ENCODE measurements around the gene STMN3. TPM values are rescaled to one million over a fixed set of nuclear protein-coding genes. Genes with fewer than 3 reads are reported as not detected.
A peak's percentile ranks its signal among the peaks of the same experiment; 100 is the strongest.

STMN3 gene
- polyA plus RNA-seq, 1 of the 3 experiments (the other 2 are of a cell fraction): 111 TPM

DNA sequence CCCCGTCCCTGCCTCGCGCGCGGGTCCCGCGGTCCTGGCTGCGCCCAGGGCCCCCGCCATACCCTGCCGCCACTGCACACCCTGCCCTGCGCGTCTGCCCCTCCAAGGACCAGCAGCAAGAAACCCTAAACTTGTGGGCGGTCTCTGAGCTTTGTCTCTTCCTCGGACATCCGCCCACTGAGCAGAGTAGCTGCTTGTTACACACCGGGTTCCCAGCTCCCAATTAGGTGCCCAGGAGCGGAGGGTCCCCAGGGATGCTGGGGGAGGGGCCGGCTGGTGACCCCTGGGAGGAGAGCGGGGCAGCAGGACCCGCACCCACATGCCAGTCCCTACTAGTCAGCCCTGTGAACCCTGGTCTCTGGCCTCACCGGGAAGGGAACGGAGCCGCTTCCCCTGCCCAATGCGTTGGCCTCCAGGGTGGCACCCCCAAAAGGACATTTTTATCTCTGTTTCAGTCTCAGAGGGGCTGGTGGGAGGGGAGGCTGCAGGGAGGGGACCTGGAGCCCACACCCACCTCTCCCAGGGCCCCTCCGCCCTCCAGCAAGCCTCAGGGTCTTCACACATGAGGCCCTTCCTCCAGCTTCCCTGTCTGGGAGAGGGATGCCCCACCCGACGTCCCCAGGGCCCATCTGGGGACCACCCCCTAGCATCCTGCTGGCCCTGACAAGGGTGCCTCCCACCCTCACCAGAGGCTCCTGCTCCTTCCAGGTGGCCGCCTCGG, 10.5 kb downstream of the STMN3 start:
- Histone ChIP-seq H3K4me1 (ENCODE audit: control insufficient read depth in 1 of 2, insufficient read depth in 2 of 2, low read depth in 1 of 2, low read length in 1 of 2) (peaks cover 0 to 11% of the 10 kb centered on the region in 2 experiments; a peak in 1 of 4 replicates), H4K20me1 (ENCODE audit: insufficient read depth) (peaks cover 10% of the 10 kb centered on the region; the same call in 1 of the 2 replicates), H3K27ac (ENCODE audit: low read depth in 2 of 2, low read length in 1 of 2) (no peak overlapping the region), H3K36me3 (replicated peaks in 1 of 2; ENCODE audit: control insufficient read depth in 1 of 2, insufficient read depth in 2 of 2, low read length in 1 of 2) (no peaks in the 10 kb centered on the region), H3K27me3 (ENCODE audit: insufficient read depth) (no peaks in the 10 kb centered on the region), H3K4me2 (no peak overlapping the region), H2AFZ (ENCODE audit: low read depth) (no peak overlapping the region), H3K79me2 (ENCODE audit: insufficient read depth) (0 out of 2 replicates have a peak, but pooled peaks cover 4% of the 10 kb centered on the region), H3K9ac (no peak overlapping the region), H3K9me2 (no peaks in the 10 kb centered on the region), H3F3A (replicated peaks; ENCODE audit: insufficient read depth) (no peaks in the 10 kb centered on the region), H3K4me3 (ENCODE audit: low read depth in 2 of 2, low read length in 1 of 2) (peak overlapping the region in 1 of 2 experiments; percentile 44; a peak in 2 of 4 replicates), H3K9me3 (no peaks in the 10 kb centered on the region)
- ChIA-PET POLR2A (interaction anchor here (1.6 to 2.3 kb wide), 2 partner anchors 10 to 11 kb away, joined by 4 to 12 read pairs; partner anchors contain the start of gene STMN3), CTCF (interaction anchor here (0.9 to 1.9 kb wide), 4 partner anchors 15 to 331 kb away, joined by 3 to 9 read pairs (median 5); partner anchors contain the start of genes GMEB2 and PTK6)
- no peak for DNase-seq
- WGBS (ENCODE audit: low lambda C conversion rate): 80% methylated on average over 8 of the region's 29 CpGs
- TF ChIP-seq, protein P1, sequence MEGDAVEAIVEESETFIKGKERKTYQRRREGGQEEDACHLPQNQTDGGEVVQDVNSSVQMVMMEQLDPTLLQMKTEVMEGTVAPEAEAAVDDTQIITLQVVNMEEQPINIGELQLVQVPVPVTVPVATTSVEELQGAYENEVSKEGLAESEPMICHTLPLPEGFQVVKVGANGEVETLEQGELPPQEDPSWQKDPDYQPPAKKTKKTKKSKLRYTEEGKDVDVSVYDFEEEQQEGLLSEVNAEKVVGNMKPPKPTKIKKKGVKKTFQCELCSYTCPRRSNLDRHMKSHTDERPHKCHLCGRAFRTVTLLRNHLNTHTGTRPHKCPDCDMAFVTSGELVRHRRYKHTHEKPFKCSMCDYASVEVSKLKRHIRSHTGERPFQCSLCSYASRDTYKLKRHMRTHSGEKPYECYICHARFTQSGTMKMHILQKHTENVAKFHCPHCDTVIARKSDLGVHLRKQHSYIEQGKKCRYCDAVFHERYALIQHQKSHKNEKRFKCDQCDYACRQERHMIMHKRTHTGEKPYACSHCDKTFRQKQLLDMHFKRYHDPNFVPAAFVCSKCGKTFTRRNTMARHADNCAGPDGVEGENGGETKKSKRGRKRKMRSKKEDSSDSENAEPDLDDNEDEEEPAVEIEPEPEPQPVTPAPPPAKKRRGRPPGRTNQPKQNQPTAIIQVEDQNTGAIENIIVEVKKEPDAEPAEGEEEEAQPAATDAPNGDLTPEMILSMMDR (IDR thresholded peaks at IDR 0.05): no peak
- TF ChIP-seq GABPA (IDR thresholded peaks at IDR 0.05; ENCODE audit: low read depth): no peak
- no peak for TF ChIP-seq NFIC (IDR thresholded peaks at IDR 0.05; ENCODE audit: borderline replicate concordance)
- TF ChIP-seq, protein P2, sequence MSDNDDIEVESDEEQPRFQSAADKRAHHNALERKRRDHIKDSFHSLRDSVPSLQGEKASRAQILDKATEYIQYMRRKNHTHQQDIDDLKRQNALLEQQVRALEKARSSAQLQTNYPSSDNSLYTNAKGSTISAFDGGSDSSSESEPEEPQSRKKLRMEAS (IDR thresholded peaks at IDR 0.05; ENCODE audit: low read depth): no peak
- TF ChIP-seq, protein P3, sequence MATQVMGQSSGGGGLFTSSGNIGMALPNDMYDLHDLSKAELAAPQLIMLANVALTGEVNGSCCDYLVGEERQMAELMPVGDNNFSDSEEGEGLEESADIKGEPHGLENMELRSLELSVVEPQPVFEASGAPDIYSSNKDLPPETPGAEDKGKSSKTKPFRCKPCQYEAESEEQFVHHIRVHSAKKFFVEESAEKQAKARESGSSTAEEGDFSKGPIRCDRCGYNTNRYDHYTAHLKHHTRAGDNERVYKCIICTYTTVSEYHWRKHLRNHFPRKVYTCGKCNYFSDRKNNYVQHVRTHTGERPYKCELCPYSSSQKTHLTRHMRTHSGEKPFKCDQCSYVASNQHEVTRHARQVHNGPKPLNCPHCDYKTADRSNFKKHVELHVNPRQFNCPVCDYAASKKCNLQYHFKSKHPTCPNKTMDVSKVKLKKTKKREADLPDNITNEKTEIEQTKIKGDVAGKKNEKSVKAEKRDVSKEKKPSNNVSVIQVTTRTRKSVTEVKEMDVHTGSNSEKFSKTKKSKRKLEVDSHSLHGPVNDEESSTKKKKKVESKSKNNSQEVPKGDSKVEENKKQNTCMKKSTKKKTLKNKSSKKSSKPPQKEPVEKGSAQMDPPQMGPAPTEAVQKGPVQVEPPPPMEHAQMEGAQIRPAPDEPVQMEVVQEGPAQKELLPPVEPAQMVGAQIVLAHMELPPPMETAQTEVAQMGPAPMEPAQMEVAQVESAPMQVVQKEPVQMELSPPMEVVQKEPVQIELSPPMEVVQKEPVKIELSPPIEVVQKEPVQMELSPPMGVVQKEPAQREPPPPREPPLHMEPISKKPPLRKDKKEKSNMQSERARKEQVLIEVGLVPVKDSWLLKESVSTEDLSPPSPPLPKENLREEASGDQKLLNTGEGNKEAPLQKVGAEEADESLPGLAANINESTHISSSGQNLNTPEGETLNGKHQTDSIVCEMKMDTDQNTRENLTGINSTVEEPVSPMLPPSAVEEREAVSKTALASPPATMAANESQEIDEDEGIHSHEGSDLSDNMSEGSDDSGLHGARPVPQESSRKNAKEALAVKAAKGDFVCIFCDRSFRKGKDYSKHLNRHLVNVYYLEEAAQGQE (IDR thresholded peaks at IDR 0.05; ENCODE audit: low read depth, low read length): no peak
- no peak for TF ChIP-seq TCF12 (IDR thresholded peaks at IDR 0.05)
- TF ChIP-seq EZH2phosphoT487 (IDR thresholded peaks at IDR 0.05; ENCODE audit: borderline replicate concordance, low read depth): no peak
